ENCODE results near the gene WFDC11. TPM values are rescaled to one million over a fixed set of nuclear protein-coding genes. Genes with fewer than 3 reads are reported as not detected.

Gene WFDC11
- polyA plus RNA-seq, 1 donor (not counting 4 experiments of a cell fraction or from before 2014, with no cell fraction given) = not detected

GRCh38 chr20:45649312-45649863, 20.7 kb downstream of the WFDC11 start:
- DNase-seq (ENCODE audit: low read depth, low spot score) (no peak), FAIRE-seq (no peak)
- H3K9me1 ChIP-seq (ENCODE audit: control insufficient read depth, extremely low read depth, insufficient read depth, low read length) = no peaks in the 10 kb centered on the region
- no peaks in the 10 kb centered on the region for H3K9me3 ChIP-seq (ENCODE audit: control insufficient read depth, low read depth, low read length)
- H3K4me1 ChIP-seq (ENCODE audit: control insufficient read depth, extremely low read depth, insufficient read depth, low read length) = no peaks in the 10 kb centered on the region
- H3K4me2 ChIP-seq (ENCODE audit: control insufficient read depth, extremely low read depth, insufficient read depth, low read depth, low read length) = no peak overlapping the region
- H3K36me3 ChIP-seq (ENCODE audit: control insufficient read depth in 2 of 2, extremely low read depth in 1 of 2, insufficient read depth in 2 of 2, low read length in 2 of 2) = no peaks in the 10 kb centered on the region
- H2AFZ ChIP-seq (ENCODE audit: control insufficient read depth, low read length) = no peak overlapping the region
- H3K79me2 ChIP-seq (ENCODE audit: control insufficient read depth, insufficient read depth, low read length) = no peaks in the 10 kb centered on the region
- no peak overlapping the region for H3K27ac ChIP-seq (ENCODE audit: control insufficient read depth, insufficient read depth, low read length)
- dilution Hi-C loops (cut with MboI; ENCODE audit: extremely low pct_ligation_motif_present, low sequenced_read_pairs) = no loop called here
- no peaks in the 10 kb centered on the region for H4K20me1 ChIP-seq (ENCODE audit: control insufficient read depth, extremely low read depth, insufficient read depth, low read length)
- TF ChIP-seq CTCF (optimal IDR thresholded peaks at IDR 0.05 in 1 of 3, IDR thresholded peaks at IDR 0.05 in 1 of 3, conservative IDR thresholded peaks at IDR 0.05 in 1 of 3; ENCODE audit: extremely low read depth in 1 of 3, insufficient read depth in 2 of 3, low read length in 3 of 3) = no peak
- TF ChIP-seq EZH2 (IDR thresholded peaks at IDR 0.05; ENCODE audit: low read length) = no peak
- H3K4me3 ChIP-seq (ENCODE audit: control insufficient read depth in 2 of 3, extremely low read depth in 1 of 3, insufficient read depth in 2 of 3, low read depth in 1 of 3, low read length in 3 of 3) = no peak overlapping the region
- no peaks in the 10 kb centered on the region for H3K27me3 ChIP-seq (ENCODE audit: control insufficient read depth, extremely low read depth, insufficient read depth, low read length)
- H3K9ac ChIP-seq (ENCODE audit: control insufficient read depth, extremely low read depth, insufficient read depth, low read length) = no peak overlapping the region

GRCh38 chr20:45647441-45648050, 22.5 kb downstream of the WFDC11 start:
- H3K79me2 ChIP-seq (ENCODE audit: control insufficient read depth, insufficient read depth, low read length) = no peaks in the 10 kb centered on the region
- no peaks in the 10 kb centered on the region for H3K27me3 ChIP-seq (ENCODE audit: control insufficient read depth, extremely low read depth, insufficient read depth, low read length)
- no peaks in the 10 kb centered on the region for H4K20me1 ChIP-seq (ENCODE audit: control insufficient read depth, extremely low read depth, insufficient read depth, low read length)
- H2AFZ ChIP-seq (ENCODE audit: control insufficient read depth, low read length) = no peak overlapping the region
- no peak for TF ChIP-seq CTCF (optimal IDR thresholded peaks at IDR 0.05 in 1 of 3, IDR thresholded peaks at IDR 0.05 in 1 of 3, conservative IDR thresholded peaks at IDR 0.05 in 1 of 3; ENCODE audit: extremely low read depth in 1 of 3, insufficient read depth in 2 of 3, low read length in 3 of 3)
- no peak for TF ChIP-seq EZH2 (IDR thresholded peaks at IDR 0.05; ENCODE audit: low read length)
- no peaks in the 10 kb centered on the region for H3K9me3 ChIP-seq (ENCODE audit: control insufficient read depth, low read depth, low read length)
- H3K27ac ChIP-seq (ENCODE audit: control insufficient read depth, insufficient read depth, low read length) = no peak overlapping the region
- no peaks in the 10 kb centered on the region for H3K36me3 ChIP-seq (ENCODE audit: control insufficient read depth in 2 of 2, extremely low read depth in 1 of 2, insufficient read depth in 2 of 2, low read length in 2 of 2)
- H3K4me3 ChIP-seq (ENCODE audit: control insufficient read depth in 2 of 3, extremely low read depth in 1 of 3, insufficient read depth in 2 of 3, low read depth in 1 of 3, low read length in 3 of 3) = no peak overlapping the region
- dilution Hi-C loops (cut with MboI; ENCODE audit: extremely low pct_ligation_motif_present, low sequenced_read_pairs) = no loop called here
- no peak for DNase-seq (ENCODE audit: low read depth, low spot score)
- no peak for FAIRE-seq
- H3K4me2 ChIP-seq (ENCODE audit: control insufficient read depth, extremely low read depth, insufficient read depth, low read depth, low read length) = no peak overlapping the region
- H3K9ac ChIP-seq (ENCODE audit: control insufficient read depth, extremely low read depth, insufficient read depth, low read length) = no peak overlapping the region
- no peaks in the 10 kb centered on the region for H3K4me1 ChIP-seq (ENCODE audit: control insufficient read depth, extremely low read depth, insufficient read depth, low read length)
- H3K9me1 ChIP-seq (ENCODE audit: control insufficient read depth, extremely low read depth, insufficient read depth, low read length) = no peaks in the 10 kb centered on the region
